Prostate gland (tissue), 2 donors: ENCODE results near the gene NASP. TPM values are rescaled to one million over a fixed set of nuclear protein-coding genes. Genes with fewer than 3 reads are reported as not detected.

Experiments used
- DNase-seq: peaks from one replicate; pipeline ENCODE4 v3.0.0-alpha.2; 2019; ENCODE audit warnings: low spot score
- H3K27ac ChIP-seq, 2 donors: fragments of 200-600 bp; sonication (generic); 2 replicates each; pipeline ENCODE4 v1.5.1; 2017 to 2019
- H3K27me3 ChIP-seq: fragments of 200-600 bp; sonication (generic); replicated peaks from 2 replicates; pipeline ENCODE4 v1.5.1; 2019; ENCODE audit not compliant: insufficient read depth
- H3K36me3 ChIP-seq, 2 donors: fragments of 200-600 bp; sonication (generic); 1 replicate in 1 of 2; 2 replicates in 1 of 2; pipeline versions ENCODE4 v1.5.1 to v1.8.1; 2017 to 2019
- H3K4me1 ChIP-seq: fragments of 200-600 bp; sonication (generic); replicated peaks from 2 replicates; pipeline ENCODE4 v1.5.1; 2019
- H3K4me3 ChIP-seq, 2 donors: fragments of 200-600 bp; sonication (generic); 2 replicates each; pipeline ENCODE4 v1.5.1; 2017 to 2019
- H3K9me3 ChIP-seq: fragments of 200-600 bp; sonication (generic); 2 replicates; pipeline ENCODE4 v1.5.1; 2017
- POLR2A ChIP-seq: fragments of 450-650 bp; IDR thresholded peaks from one replicate; pipeline ENCODE4 v1.6.1; 2016; ENCODE audit warnings: antibody characterized with exemption, mild to moderate bottlenecking
- POLR2AphosphoS5 ChIP-seq: sonication (generic); formaldehyde crosslinking; IDR thresholded peaks from one replicate; pipeline ENCODE4 v1.6.1; 2017; ENCODE audit warnings: antibody characterized with exemption
- WGBS: methylation state at CpG from one replicate; pipeline ENCODE4 v1.1.5; 2018; 5-methylcytosine and 5-hydroxymethylcytosine counted together
- intact Hi-C: fragments of 100-400 bp; cut with DNase I; formaldehyde crosslinking; loops from one replicate; pipeline ENCODE4 v1.14.2; 2022
- total RNA-seq, 2 donors: library from RNA; depleted of rRNA; stranded (reverse); fragments of >200 nt; gene quantifications; one replicate each; pipeline ENCODE4 v1.1.0, GENCODE V29; 2016
- TF ChIP-seq, protein P1 (sequence below), 4 experiments: fragments of 200-600 bp in 2 of 4; fragments of 450-650 bp in 2 of 4; sonication (generic) in 2 of 4; IDR thresholded peaks; 1 replicate in 3 of 4; 2 replicates in 1 of 4; pipeline ENCODE4 v1.5.1; 2016 to 2019; ENCODE audit warnings: antibody characterized with exemption in 4 of 4, mild to moderate bottlenecking in 2 of 4, moderate library complexity in 2 of 4

The NASP gene
- total RNA-seq, 2 donors from 2014 or later = 66.5 to 115 TPM

DNA sequence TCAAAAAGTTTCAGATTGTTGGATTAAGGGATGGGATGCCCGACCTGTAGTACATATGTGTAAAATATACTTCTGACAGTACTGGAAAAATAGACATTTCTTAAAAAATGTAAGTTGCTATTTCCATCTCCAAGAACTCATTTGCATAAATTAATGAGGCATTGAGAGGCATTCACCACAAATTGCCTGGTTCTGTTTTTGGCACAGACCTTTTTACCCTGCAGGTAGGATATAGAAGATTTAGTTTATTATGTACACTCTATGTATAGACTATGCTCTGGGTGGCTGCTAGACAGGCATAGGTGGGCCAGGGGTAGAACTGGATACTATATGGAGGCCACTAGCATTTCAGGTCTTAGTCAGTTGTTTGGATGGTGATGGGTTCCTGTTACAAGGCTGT is 32.0 kb downstream of the NASP start:
- Histone ChIP-seq H3K27ac (no peak overlapping the region), H3K36me3 (peaks cover 7 to 27% of the 10 kb centered on the region in 2 donors), H3K27me3 (no peaks in the 10 kb centered on the region), H3K9me3 (no peaks in the 10 kb centered on the region), H3K4me1 (no peaks in the 10 kb centered on the region), H3K4me3 (no peak overlapping the region)
- WGBS = 81% methylated on average over 1 of the region's 1 CpG
- intact Hi-C loops = no loop called here
- TF ChIP-seq POLR2A = no peak
- TF ChIP-seq, protein P1, sequence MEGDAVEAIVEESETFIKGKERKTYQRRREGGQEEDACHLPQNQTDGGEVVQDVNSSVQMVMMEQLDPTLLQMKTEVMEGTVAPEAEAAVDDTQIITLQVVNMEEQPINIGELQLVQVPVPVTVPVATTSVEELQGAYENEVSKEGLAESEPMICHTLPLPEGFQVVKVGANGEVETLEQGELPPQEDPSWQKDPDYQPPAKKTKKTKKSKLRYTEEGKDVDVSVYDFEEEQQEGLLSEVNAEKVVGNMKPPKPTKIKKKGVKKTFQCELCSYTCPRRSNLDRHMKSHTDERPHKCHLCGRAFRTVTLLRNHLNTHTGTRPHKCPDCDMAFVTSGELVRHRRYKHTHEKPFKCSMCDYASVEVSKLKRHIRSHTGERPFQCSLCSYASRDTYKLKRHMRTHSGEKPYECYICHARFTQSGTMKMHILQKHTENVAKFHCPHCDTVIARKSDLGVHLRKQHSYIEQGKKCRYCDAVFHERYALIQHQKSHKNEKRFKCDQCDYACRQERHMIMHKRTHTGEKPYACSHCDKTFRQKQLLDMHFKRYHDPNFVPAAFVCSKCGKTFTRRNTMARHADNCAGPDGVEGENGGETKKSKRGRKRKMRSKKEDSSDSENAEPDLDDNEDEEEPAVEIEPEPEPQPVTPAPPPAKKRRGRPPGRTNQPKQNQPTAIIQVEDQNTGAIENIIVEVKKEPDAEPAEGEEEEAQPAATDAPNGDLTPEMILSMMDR (IDR thresholded peaks at IDR 0.05) = no peak
- TF ChIP-seq POLR2AphosphoS5 = no peak
- no peak for DNase-seq

DNA sequence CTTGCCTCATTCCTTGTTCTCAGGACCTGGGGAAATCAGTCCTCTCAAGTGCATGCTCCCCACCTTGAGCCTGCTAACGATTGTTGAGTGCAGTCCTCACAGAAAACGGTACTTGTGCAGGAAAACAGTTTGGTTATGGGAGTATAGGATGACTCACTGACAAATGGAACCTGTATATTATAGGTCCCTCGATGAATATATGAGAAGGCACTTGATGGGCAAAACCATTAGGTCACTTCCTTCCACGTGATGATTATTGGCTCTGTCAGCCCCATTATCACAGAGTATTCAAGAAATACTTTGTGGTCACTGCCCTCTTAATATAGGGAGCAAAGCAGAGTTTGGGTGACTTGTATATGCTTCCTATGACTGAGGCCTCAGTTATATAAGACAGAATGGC is 33.8 kb downstream of the NASP start:
- TF ChIP-seq POLR2A (no peak), POLR2AphosphoS5 (no peak)
- TF ChIP-seq, protein P1 (IDR thresholded peaks at IDR 0.05) = no peak
- Histone ChIP-seq H3K9me3 (no peaks in the 10 kb centered on the region), H3K4me1 (no peaks in the 10 kb centered on the region), H3K4me3 (no peak overlapping the region), H3K27ac (no peak overlapping the region), H3K27me3 (no peaks in the 10 kb centered on the region), H3K36me3 (peaks cover 7 to 27% of the 10 kb centered on the region in 2 donors)
- DNase-seq = no peak
- intact Hi-C loops = no loop called here
- 81% methylated on average over 4 of the region's 4 CpGs for WGBS

DNA sequence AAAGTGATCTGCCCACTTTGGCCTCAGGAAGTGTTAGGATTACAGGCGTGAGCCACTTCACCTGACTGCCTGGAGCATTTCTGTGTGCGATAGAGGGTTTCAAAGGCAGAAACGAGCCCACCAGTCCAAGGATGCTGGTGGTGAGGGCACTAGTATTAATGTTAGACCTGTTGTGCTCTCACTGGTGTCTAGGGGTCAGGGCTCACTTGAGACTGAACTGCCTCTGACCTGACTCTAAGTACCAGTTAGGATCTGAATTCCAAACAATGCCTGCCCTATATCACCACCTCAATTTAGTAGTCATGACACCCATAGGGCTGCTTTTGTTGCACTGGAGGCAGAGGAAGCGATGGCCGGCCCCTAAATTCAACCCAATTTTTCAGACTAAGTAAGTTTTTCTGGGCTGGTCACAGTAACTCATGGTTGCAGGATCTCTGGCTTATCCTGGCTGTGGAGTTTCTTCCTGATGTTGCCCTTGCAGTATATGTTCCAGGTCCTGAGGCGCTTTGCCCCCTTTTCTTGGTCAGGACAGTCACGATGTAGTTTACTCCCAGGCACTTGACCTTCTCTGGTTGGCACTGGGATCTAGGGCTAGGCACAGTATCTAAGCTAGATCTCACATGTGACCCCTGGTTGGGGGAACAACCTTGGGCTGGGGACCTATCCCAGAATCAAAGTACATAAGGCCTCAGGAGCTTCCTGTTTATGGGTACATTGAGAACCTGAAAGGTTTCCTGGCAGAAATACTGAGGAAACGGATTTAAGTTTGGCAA is 35.5 kb downstream of the NASP start:
- TF ChIP-seq, protein P1 (IDR thresholded peaks at IDR 0.05) = no peak
- TF ChIP-seq POLR2AphosphoS5 = peak; percentile 53
- WGBS = 60% methylated on average over 8 of the region's 8 CpGs
- Histone ChIP-seq H3K9me3 (no peaks in the 10 kb centered on the region), H3K27me3 (no peaks in the 10 kb centered on the region), H3K4me3 (no peak overlapping the region), H3K4me1 (no peaks in the 10 kb centered on the region), H3K36me3 (peaks cover 7 to 27% of the 10 kb centered on the region in 2 donors), H3K27ac (peak overlapping the region in 1 of 2 donors; percentile 63)
- intact Hi-C loops = no loop called here
- DNase-seq = no peak

DNA sequence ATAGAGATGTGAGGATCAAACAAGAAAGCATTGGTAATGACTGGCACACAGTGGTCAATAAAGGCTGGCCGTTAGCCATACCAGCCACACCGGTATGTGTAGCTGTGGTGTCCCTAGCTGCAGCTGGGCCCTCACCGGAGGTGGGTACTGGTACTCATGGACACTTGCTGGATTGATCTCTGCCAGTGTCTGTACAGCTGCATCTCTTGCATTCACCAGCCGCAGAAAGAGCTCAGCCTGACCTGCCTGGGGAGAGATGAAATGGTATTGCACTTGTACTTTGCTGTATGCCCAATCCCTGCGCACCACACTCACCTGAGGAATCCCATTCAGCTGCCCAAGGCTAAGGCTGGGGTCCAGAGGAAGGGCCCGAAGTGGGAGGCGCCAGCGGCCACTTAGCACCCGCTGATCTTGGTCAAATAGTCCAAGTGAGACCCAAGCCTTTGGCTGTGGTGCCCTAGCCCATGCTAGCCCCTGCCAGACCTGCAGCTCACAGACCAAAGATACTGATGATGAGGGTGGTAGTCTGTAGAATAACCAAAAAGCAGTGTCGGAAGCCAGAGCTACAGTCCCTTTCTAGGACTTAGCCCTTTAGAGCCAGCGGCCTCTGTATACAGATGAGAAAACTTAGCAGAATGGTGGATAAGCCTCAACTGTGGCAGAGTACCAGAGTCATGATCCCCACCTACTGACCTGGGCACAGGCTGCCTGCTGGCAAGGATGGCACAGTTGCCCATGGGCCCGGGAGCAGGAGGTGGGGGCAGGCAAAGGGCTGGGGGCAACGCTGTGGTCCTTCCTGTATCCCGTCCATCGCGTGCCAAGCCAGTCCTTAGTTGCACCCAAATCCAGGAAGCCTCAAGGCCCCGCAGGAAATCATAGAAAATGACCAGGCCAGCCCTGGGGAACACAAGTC is 37.0 kb downstream of the NASP start:
- peak overlapping the region; percentile 30 to 63 for H3K27ac ChIP-seq
- H3K9me3 ChIP-seq = no peaks in the 10 kb centered on the region
- TF ChIP-seq POLR2A (no peak), POLR2AphosphoS5 (no peak)
- TF ChIP-seq, protein P1 (IDR thresholded peaks at IDR 0.05) = no peak
- no peaks in the 10 kb centered on the region for H3K27me3 ChIP-seq
- no peak overlapping the region for H3K4me3 ChIP-seq
- H3K4me1 ChIP-seq = no peaks in the 10 kb centered on the region
- intact Hi-C loops = no loop called here
- no peak for DNase-seq
- H3K36me3 ChIP-seq = peaks cover 7 to 16% of the 10 kb centered on the region in 2 donors
- WGBS = 89% methylated on average over 17 of the region's 17 CpGs
